CD4-positive, alpha-beta T cell treated with Interleukin-4 for 1 hour (primary cell): Measurements from ENCODE around the gene RBM4B.
"Not testable (repeated sequence)": the region's sequence is repeated elsewhere in the genome, so short reads cannot be mapped to it uniquely, and the experiment has no call there.

Source experiments
- DNase-seq, 2 donors: peaks; one replicate each; pipeline ENCODE4 v3.0.0-alpha.2; 2020 to 2022

Gene RBM4B

DNA sequence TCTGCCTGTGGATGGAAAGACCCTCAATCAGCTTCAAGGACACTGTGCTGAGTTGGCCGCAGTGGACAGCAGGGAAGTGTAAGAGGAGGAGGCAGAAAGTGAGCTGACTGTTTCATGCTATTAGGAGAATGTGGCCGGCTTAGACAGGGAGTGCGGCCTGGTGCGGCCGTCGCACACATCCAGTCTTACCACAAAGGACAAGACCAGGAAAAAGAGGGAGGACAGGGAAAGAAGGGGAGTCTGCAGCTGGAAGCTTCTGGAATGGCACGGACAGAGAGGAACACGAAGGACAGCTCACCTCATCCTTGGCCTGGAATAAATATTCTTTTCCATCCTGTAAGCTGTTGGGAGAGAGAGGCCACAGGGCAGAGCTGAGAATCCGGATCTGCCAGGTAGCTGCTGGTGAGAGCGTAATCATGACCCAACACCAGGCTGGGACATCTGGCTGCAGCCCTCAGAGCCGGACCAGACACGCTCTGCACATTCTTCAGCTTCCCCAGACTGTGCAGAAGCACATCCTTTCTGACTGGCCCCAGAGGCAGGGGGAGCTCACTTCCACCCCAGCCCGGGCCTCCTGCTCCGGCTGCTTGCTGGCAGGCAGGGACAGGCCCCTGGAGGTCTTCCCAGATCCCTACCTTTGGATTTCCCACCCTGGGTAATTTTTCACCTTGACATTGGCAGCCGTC lies 8.6 kb upstream of the RBM4B start:
- no peak for DNase-seq

- no peak for DNase-seq
Measured at GRCh38 chr11:66685276-66686099, 7.8 kb upstream of the RBM4B start.

GRCh38 chr11:66684635-66685034 lies 6.9 kb upstream of the RBM4B start:
- no peak for DNase-seq

- DNase-seq: no peak
Measured at GRCh38 chr11:66683877-66684276, 6.2 kb upstream of the RBM4B start.

- DNase-seq: no peak
Measured at GRCh38 chr11:66680966-66681645, 3.4 kb upstream of the RBM4B start.

DNA sequence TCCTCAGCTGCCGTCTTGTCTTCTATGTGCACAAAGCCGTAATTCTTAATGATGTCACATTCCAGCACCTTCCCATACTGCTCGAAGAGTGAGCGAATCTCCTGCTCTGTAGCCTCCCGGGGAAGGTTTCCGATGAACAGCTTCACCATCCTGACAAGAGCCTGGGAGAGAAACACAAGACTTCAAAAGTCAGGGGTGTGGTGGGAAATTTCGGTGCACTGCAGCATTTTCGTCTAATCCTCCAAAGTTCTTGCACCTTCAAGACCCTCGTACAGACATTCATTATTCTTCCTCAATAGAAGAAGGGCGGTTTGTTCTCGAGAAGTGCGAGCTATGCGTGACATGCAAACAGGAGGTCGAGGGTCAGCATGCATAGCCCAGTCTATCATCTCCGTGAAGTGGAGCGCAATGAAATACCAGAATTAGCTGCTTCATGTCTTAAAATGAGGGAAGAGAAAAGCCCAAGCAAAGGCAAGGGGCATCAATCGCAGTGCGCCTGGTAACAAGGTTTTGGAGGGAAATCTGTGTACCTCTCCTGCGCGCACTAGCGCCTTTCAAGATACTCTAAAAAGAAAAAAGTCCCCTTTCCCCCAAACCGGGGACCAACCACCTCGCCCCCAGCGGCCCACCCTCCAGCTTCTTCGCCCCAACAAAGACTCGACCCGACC lies 622 bp downstream of the RBM4B start:
- no peak for DNase-seq

DNA sequence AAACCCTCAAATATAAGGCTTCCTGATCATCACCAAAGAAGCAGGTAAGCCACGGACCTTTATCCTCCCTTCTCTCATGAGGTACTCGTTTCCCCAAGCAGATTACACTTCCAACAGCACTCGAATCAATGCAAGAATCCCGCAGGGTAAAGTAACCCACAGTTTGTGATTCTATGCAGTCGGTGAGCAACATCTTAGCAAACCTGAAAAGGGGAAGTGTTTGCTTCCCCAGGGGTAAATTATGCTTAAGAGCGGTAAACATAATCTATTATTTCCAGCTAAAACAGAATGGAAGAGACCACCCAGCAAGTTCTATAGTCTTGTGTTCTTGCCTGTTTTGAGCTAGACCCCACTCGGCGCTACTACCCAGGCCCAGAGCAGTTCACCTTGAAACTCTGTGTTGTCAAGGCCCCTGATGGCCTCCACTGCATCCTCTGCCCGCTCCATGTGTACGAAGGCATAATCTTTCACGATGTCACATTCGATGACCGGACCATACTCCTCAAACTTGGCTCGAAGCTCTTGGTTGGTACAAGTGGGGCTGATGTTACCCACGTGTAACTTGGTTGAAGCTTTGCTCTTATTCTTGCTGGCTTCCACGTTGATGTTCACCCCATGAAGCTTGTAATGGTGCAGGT lies 1.3 kb downstream of the RBM4B start:
- no peak for DNase-seq

GRCh38 chr11:66674964-66675602 lies 2.6 kb downstream of the RBM4B start:
- no peak for DNase-seq

DNA sequence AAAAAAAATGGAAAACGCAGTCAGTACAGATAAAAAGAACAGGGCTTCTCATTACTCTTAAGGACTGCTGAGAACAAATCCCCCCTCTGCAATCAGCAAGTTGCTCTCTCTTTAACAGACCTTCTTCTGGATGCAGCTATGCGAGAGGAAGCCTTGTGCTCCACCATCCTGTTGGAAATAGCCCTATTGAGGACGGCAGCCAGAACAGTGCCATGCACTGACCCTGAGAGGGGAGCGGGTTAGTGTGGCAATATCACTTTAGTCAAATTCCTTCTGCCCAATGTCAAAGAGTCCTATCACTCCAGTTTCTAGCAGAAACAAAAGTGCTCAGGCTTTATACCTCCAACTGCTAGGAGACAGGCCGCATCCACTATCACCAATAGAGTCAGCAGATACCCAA lies 6.9 kb downstream of the RBM4B start:
- DNase-seq: no peak

DNA sequence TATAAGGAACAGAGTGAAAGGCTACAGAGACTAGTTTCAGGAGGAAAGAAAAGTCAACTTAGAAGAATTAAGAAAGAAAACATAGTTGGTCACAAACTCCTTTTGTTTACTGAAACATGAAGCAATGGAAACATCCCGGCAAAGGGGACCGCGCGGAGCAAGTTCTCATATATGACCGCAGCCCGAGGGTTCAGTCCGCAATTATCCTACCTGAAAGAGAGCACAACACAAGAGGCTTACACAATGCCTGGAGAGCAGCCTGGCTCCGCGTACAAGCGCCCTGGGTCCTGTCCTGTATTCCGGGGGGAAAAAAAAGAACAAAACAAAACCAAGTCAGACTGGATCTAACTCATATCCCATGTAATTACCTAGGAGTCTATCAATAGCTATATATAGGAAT lies 12.3 kb downstream of the RBM4B start:
- DNase-seq: no peak

GRCh38 chr11:66663741-66664296 lies 13.9 kb downstream of the RBM4B start:
- DNase-seq: no peak

- no peak for DNase-seq
Measured at GRCh38 chr11:66659763-66660162, 17.9 kb downstream of the RBM4B start.

DNA sequence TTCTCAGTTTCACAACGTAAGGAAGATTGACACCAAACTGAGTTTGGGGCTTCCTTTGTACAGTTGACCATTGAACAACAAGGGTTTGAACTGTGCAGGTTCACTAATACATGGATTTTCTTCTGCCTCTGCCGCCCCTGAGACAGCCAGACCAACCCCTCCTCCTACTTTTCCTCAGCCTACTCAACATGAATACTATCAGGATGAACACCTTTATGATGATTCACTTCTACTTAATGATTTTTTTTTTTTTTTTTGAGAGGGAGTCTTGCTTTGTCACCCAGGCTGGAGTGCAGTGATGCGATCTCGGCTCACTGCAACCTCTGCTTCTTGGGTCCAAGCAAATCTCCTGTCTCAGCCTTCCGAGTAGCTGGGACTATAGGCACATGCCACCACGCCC lies 24.6 kb downstream of the RBM4B start:
- DNase-seq: no peak

- no peak for DNase-seq
Measured at GRCh38 chr11:66652651-66653050, 25.0 kb downstream of the RBM4B start.

- DNase-seq: no peak
Measured at GRCh38 chr11:66651016-66651415, 26.7 kb downstream of the RBM4B start.

- no peak for DNase-seq
Measured at GRCh38 chr11:66649903-66650302, 27.8 kb downstream of the RBM4B start.

DNA sequence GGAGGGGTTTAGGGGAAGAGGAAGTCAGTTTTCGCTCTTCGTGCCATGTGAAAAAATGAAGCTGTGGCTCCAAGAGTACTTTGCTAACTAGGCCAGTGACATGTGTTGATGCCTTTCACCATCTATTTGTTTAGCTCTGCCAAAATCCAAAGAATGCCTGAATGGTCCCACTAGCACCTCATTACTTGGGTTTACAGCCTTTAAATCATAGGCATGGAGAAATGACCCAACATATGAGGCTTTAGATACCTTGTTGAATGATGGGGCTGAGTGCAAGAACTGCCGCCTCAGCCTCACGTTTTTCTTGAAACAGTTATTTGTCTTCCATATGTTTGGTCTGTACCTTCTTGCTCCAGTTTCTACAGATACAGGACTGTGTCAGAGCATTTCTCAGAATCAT lies 30.9 kb downstream of the RBM4B start:
- DNase-seq: no peak

DNA sequence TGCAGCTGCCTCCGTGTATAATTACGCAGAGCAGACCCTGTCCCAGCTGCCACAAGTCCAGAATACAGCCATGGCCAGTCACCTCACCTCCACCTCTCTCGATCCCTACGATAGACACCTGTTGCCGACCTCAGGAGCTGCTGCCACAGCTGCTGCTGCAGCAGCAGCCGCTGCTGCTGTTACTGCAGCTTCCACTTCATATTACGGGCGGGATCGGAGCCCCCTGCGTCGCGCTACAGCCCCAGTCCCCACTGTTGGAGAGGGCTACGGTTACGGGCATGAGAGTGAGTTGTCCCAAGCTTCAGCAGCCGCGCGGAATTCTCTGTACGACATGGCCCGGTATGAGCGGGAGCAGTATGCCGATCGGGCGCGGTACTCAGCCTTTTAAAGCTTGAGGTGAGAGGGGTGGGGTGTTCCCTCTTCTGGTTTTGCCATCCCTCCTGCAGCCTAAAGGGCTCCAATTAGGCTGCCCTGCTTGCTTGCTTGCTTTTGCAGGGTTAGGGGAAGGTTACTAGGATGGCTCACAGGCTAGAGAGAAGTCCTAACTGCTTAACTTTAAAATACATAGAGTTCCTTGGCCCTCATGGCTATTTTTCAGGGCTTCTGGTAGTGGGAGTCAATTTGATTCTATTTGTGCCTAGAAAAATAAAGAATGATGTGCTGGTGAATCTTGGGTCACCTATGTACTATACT lies 33.8 kb downstream of the RBM4B start:
- no peak for DNase-seq

GRCh38 chr11:66641834-66642233 lies 35.9 kb downstream of the RBM4B start:
- DNase-seq: no peak

GRCh38 chr11:66639814-66640340 lies 37.8 kb downstream of the RBM4B start:
- not testable (repeated sequence) for DNase-seq
